HCT116 (cell line): ENCODE measurements around the gene OTOGL. TPM values are rescaled to one million over a fixed set of nuclear protein-coding genes. Genes with fewer than 3 reads are reported as not detected.

Experiments
- ATAC-seq: fragments of 200-7000 bp; cut with Tn5 transposase; 2 replicates; pipeline ENCODE4 v1.9.1; 2020; ENCODE audit warnings: mild to moderate bottlenecking, moderate library complexity
- BruUV-seq: library from RNA; stranded (reverse); fragments of 400-500 nt; replicated peaks from 2 replicates; lab custom pipeline; 2021; lab: Mats Ljungman, UMichigan
- CTCF ChIA-PET: fragments of 300-600 bp; sonication (Branson Sonifier 250); formaldehyde crosslinking; loops from one replicate; lab custom pipeline; 2021; ENCODE audit warnings: antibody characterized with exemption; lab: Charles Lee
- POLR2A ChIA-PET: fragments of 300-600, 350-600 bp; sonication (Branson Sonifier 250); formaldehyde crosslinking; loops from one replicate; lab custom pipeline; 2021; ENCODE audit warnings: antibody characterized with exemption; lab: Charles Lee
- RAD21 ChIA-PET, 2 experiments: fragments of 300-600 bp; sonication (Branson Sonifier 250); formaldehyde crosslinking; loops; one replicate each; lab custom pipeline; 2023; ENCODE audit warnings: low total read pairs in 2 of 2; ENCODE audit not compliant: uncharacterized antibody in 2 of 2, unreplicated experiment in 2 of 2, low non-redundant PET in 1 of 2; lab: Charles Lee
- DNase-seq: peaks from one replicate; pipeline ENCODE4 v3.0.0-alpha.2; 2010; ENCODE audit warnings: low read depth, low spot score
- H2AFZ ChIP-seq: fragments of 200-600 bp; shearing (Covaris generic), sonication (generic); 2 replicates; pipeline ENCODE4 v1.6.1; 2017; ENCODE audit warnings: low read depth, mixed run types, mixed read lengths, antibody characterized with exemption, low read length; ENCODE audit not compliant: poor library complexity, severe bottlenecking
- H3K27ac ChIP-seq: 2 replicates; pipeline ENCODE4 v1.5.1; 2012; ENCODE audit warnings: low read depth, low read length
- H3K27me3 ChIP-seq: fragments of 200-600 bp; sonication (generic); 2 replicates; pipeline ENCODE4 v1.6.1; 2016; ENCODE audit warnings: mixed run types, low read length, mixed read lengths; ENCODE audit not compliant: insufficient read depth
- H3K36me3 ChIP-seq, 2 experiments: fragments of 200-500 bp in 1 of 2; fragments of 200-600 bp in 1 of 2; sonication (Bioruptor generic) in 1 of 2; sonication (generic) in 1 of 2; 2 replicates each; pipeline versions ENCODE4 v1.5.1 to v1.6.1; 2014 to 2016; ENCODE audit warnings: low read length in 2 of 2, inconsistent platforms in 1 of 2, mixed read lengths in 1 of 2, mixed run types in 1 of 2; ENCODE audit not compliant: insufficient read depth in 2 of 2, control insufficient read depth in 1 of 2
- H3K4me1 ChIP-seq, 2 experiments: fragments of 200-600 bp in 1 of 2; sonication (generic) in 1 of 2; 2 replicates each; pipeline versions ENCODE4 v1.5.1 to v1.6.1; 2012 to 2017; ENCODE audit warnings: low read length in 2 of 2, inconsistent platforms in 1 of 2, mild to moderate bottlenecking in 1 of 2, mixed read lengths in 1 of 2, mixed run types in 1 of 2, moderate library complexity in 1 of 2; ENCODE audit not compliant: insufficient read depth in 2 of 2, control insufficient read depth in 1 of 2
- H3K4me2 ChIP-seq: fragments of 200-600 bp; sonication (generic); 2 replicates; pipeline ENCODE4 v1.6.1; 2017; ENCODE audit warnings: mixed run types, low read length, mixed read lengths
- H3K4me3 ChIP-seq, 2 experiments: fragments of 200-600 bp in 1 of 2; sonication (generic) in 1 of 2; replicated peaks in 1 of 2; 2 replicates each; pipeline ENCODE4 v1.5.1; 2011 to 2016; ENCODE audit warnings: low read length in 2 of 2, control low read depth in 1 of 2, low read depth in 1 of 2, mild to moderate bottlenecking in 1 of 2, mixed read lengths in 1 of 2, mixed run types in 1 of 2
- H3K79me2 ChIP-seq: fragments of 200-600 bp; sonication (generic); 2 replicates; pipeline ENCODE4 v1.6.1; 2017; ENCODE audit warnings: mild to moderate bottlenecking, mixed run types, low read length, moderate library complexity, mixed read lengths; ENCODE audit not compliant: insufficient read depth
- H3K9ac ChIP-seq: fragments of 200-600 bp; sonication (generic); 2 replicates; pipeline ENCODE4 v1.6.1; 2016; ENCODE audit warnings: low read length, mixed read lengths
- H3K9me2 ChIP-seq: fragments of 200-600 bp; sonication (generic), shearing (Covaris generic); 2 replicates; pipeline ENCODE4 v1.6.1; 2017; ENCODE audit warnings: mixed run types, mild to moderate bottlenecking, moderate library complexity; ENCODE audit not compliant: insufficient read depth
- H3K9me3 ChIP-seq, 2 experiments: fragments of 200-500 bp in 1 of 2; fragments of 200-600 bp in 1 of 2; sonication (Bioruptor generic) in 1 of 2; sonication (generic) in 1 of 2; 2 replicates each; pipeline ENCODE4 v1.6.1; 2014 to 2017; ENCODE audit warnings: low read length in 2 of 2, mixed read lengths in 2 of 2, inconsistent platforms in 1 of 2, low read depth in 1 of 2, mild to moderate bottlenecking in 1 of 2, mixed run types in 1 of 2, moderate library complexity in 1 of 2; ENCODE audit not compliant: control insufficient read depth in 1 of 2, insufficient read depth in 1 of 2
- H4K20me1 ChIP-seq: fragments of 200-600 bp; sonication (generic), shearing (Covaris generic); 2 replicates; pipeline ENCODE4 v1.6.1; 2017; ENCODE audit warnings: mixed run types, mild to moderate bottlenecking, moderate library complexity; ENCODE audit not compliant: insufficient read depth
- CBX3 ChIP-seq: IDR thresholded peaks from 2 replicates; pipeline ENCODE4 v1.6.1; 2012; ENCODE audit warnings: low read depth
- CEBPB ChIP-seq: IDR thresholded peaks from 2 replicates; pipeline ENCODE4 v1.6.1; 2012; ENCODE audit warnings: low read depth
- EGR1 ChIP-seq: IDR thresholded peaks from 2 replicates; pipeline ENCODE4 v1.6.1; 2012; ENCODE audit warnings: low read depth
- EZH2phosphoT487 ChIP-seq: fragments of 200-600 bp; IDR thresholded peaks from 2 replicates; pipeline ENCODE4 v1.6.1; 2018; ENCODE audit warnings: antibody characterized with exemption, borderline replicate concordance
- FOSL1 ChIP-seq: IDR thresholded peaks from 2 replicates; pipeline ENCODE4 v1.6.1; 2012; ENCODE audit warnings: low read depth
- JUND ChIP-seq: IDR thresholded peaks from 2 replicates; pipeline ENCODE4 v1.6.1; 2012
- POLR2A ChIP-seq: IDR thresholded peaks from 2 replicates; pipeline ENCODE4 v1.7.0; 2011; ENCODE audit warnings: borderline replicate concordance; ENCODE audit not compliant: insufficient read depth, insufficient read length; ENCODE audit errors: extremely low read depth
- POLR2AphosphoS5 ChIP-seq: IDR thresholded peaks from 2 replicates; pipeline ENCODE4 v1.6.1; 2011; ENCODE audit warnings: mild to moderate bottlenecking, low read depth, low read length, moderate library complexity
- RAD21 ChIP-seq: IDR thresholded peaks from 2 replicates; pipeline ENCODE4 v1.6.1; 2012; ENCODE audit warnings: low read depth, mild to moderate bottlenecking
- REST ChIP-seq: IDR thresholded peaks from 2 replicates; pipeline ENCODE4 v1.6.1; 2012; ENCODE audit warnings: low read depth
- SRF ChIP-seq: IDR thresholded peaks from 2 replicates; pipeline ENCODE4 v1.6.1; 2012; ENCODE audit warnings: low read depth
- TCF7L2 ChIP-seq: IDR thresholded peaks from 2 replicates; pipeline ENCODE4 v1.7.0; 2011; ENCODE audit warnings: borderline replicate concordance, inconsistent platforms; ENCODE audit not compliant: insufficient read depth, insufficient read length; ENCODE audit errors: extremely low read depth
- YY1 ChIP-seq: IDR thresholded peaks from 2 replicates; pipeline ENCODE4 v1.6.1; 2011; ENCODE audit warnings: low read length, low read depth, moderate library complexity, mild to moderate bottlenecking; ENCODE audit not compliant: insufficient replicate concordance; ENCODE audit errors: extremely low read depth
- ZFX ChIP-seq: fragments of 450-650 bp; IDR thresholded peaks from 2 replicates; pipeline ENCODE4 v1.6.1; 2017
- intact Hi-C: fragments of 100-400 bp; cut with micrococcal nuclease; formaldehyde crosslinking; loops from 2 replicates; pipeline ENCODE4 v1.10.0; 2022
- total RNA-seq: library from RNA; stranded (reverse); gene quantifications from one replicate; pipeline ENCODE4 v1.2.1, GENCODE V29; 2021; ENCODE audit not compliant: unreplicated experiment
- TF ChIP-seq, protein P1 (sequence below): IDR thresholded peaks from 2 replicates; pipeline ENCODE4 v1.6.1; 2012

The OTOGL gene
- total RNA-seq, 1 experiment from 2014 or later = not detected

- Histone ChIP-seq H3K4me2 (no peak overlapping the region), H3K9ac (no peak overlapping the region), H4K20me1 (no peaks in the 10 kb centered on the region), H3K36me3 (no peaks in the 10 kb centered on the region), H3K27me3 (no peaks in the 10 kb centered on the region), H3K9me3 (no peaks in the 10 kb centered on the region), H3K4me3 (no peak overlapping the region), H3K27ac (no peak overlapping the region), H3K9me2 (peaks cover 7% of the 10 kb centered on the region; the same call in 1 of the 2 replicates), H3K4me1 (no peaks in the 10 kb centered on the region), H3K79me2 (no peaks in the 10 kb centered on the region), H2AFZ (no peak overlapping the region)
- intact Hi-C loops = no loop called here
- no peak for ATAC-seq
- RAD21 ChIA-PET = no interaction called here
- POLR2A ChIA-PET = no interaction called here
- CTCF ChIA-PET = no interaction called here
- DNase-seq = no peak
- no TSS peak for BruUV-seq
- no peak for TF ChIP-seq CBX3
- no peak for TF ChIP-seq EZH2phosphoT487
- TF ChIP-seq CEBPB = no peak
- no peak for TF ChIP-seq YY1
- no peak for TF ChIP-seq POLR2A
- TF ChIP-seq, protein P1, sequence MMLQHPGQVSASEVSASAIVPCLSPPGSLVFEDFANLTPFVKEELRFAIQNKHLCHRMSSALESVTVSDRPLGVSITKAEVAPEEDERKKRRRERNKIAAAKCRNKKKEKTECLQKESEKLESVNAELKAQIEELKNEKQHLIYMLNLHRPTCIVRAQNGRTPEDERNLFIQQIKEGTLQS = no peak
- TF ChIP-seq ZFX = no peak
- TF ChIP-seq, all 23 proteins: peak for 0
Observed at GRCh38 chr12:80157645-80158044, 58.3 kb downstream of the OTOGL start.

- RAD21 ChIA-PET = no interaction called here
- 0 out of 2 replicates have a peak, but pooled peaks cover 7% of the 10 kb centered on the region for H3K9me2 ChIP-seq
- TF ChIP-seq POLR2AphosphoS5 = no peak
- TF ChIP-seq SRF = no peak
- no peak for TF ChIP-seq EZH2phosphoT487
- TF ChIP-seq, protein P1 = no peak
- no peak for TF ChIP-seq REST
- no peak for TF ChIP-seq POLR2A
- TF ChIP-seq RAD21 = no peak
- TF ChIP-seq CEBPB = no peak
- TF ChIP-seq JUND = no peak
- TF ChIP-seq TCF7L2 = no peak
- TF ChIP-seq ZFX = no peak
- TF ChIP-seq EGR1 = no peak
- no peak for TF ChIP-seq YY1
- TF ChIP-seq FOSL1 = no peak
- no peak overlapping the region for H3K4me3 ChIP-seq
- no peaks in the 10 kb centered on the region for H3K9me3 ChIP-seq
- no peak overlapping the region for H3K27ac ChIP-seq
- POLR2A ChIA-PET = no interaction called here
- CTCF ChIA-PET = no interaction called here
- ATAC-seq (no peak), DNase-seq (no peak)
- no peak overlapping the region for H2AFZ ChIP-seq
- H3K36me3 ChIP-seq = no peaks in the 10 kb centered on the region
- no peaks in the 10 kb centered on the region for H3K4me1 ChIP-seq
- H3K4me2 ChIP-seq = no peak overlapping the region
- BruUV-seq = no TSS peak
- H3K79me2 ChIP-seq = no peaks in the 10 kb centered on the region
- H3K9ac ChIP-seq = no peak overlapping the region
- no peaks in the 10 kb centered on the region for H3K27me3 ChIP-seq
- intact Hi-C loops = no loop called here
- no peaks in the 10 kb centered on the region for H4K20me1 ChIP-seq
Observed at GRCh38 chr12:80161612-80162011, 62.3 kb downstream of the OTOGL start.
